AG04449 (cell line): ENCODE data around the gene BAAT.

Experiments
- CTCF ChIA-PET: fragments of 350-600 bp; formaldehyde crosslinking; extraction: SDS; loops from one replicate; lab custom pipeline; 2021; ENCODE audit warnings: antibody characterized with exemption; lab: Yijun Ruan, JAX
- POLR2A ChIA-PET: fragments of 400-600, 350-600 bp; formaldehyde crosslinking; extraction: SDS; loops from one replicate; lab custom pipeline; 2020; ENCODE audit warnings: antibody characterized with exemption, inconsistent platforms; lab: Yijun Ruan, JAX
- DNase-seq: peaks from one replicate; pipeline ENCODE4 v3.0.0-alpha.2; 2010; ENCODE audit warnings: low read depth, low spot score
- H3K4me3 ChIP-seq: 2 replicates; pipeline ENCODE4 v1.5.1; 2011; ENCODE audit warnings: low read depth, mild to moderate bottlenecking, control low read depth, low read length
- CTCF ChIP-seq: IDR thresholded peaks from one replicate; pipeline ENCODE4 v1.5.1; 2011; ENCODE audit warnings: mild to moderate bottlenecking, moderate library complexity, low read length, control low read depth, inconsistent platforms; ENCODE audit not compliant: insufficient read depth; ENCODE audit errors: missing control alignments

BAAT gene

GRCh38 chr9:101417977-101418376 is 33.2 kb upstream of the BAAT start:
- POLR2A ChIA-PET = interaction anchor here (2.1 kb wide), 1 partner anchor 19 kb away, joined by 9 read pairs; the partner anchor contains the start of genes MRPL50 and ZNF189
- TF ChIP-seq CTCF = no peak
- DNase-seq = no peak
- CTCF ChIA-PET = no interaction called here
- no peak overlapping the region for H3K4me3 ChIP-seq

DNA sequence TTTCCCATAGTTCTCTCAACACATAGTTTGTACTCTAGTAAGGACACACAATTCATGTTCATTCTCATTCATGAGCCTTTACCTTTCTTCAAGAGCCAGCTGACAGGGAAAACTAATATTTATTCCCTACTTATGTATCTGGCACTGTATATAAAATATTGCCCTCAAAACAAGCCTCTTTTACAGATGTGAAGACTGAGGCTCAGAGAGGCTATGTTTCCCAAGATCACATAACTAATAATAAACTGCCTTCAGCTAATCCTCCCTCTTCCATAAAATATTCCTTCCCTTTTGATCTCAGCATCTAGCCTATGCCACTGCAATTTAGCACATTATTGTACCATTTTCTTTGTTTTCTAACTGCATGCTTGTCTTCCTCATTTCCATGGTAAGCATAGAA is 32.6 kb upstream of the BAAT start:
- no peak overlapping the region for H3K4me3 ChIP-seq
- no peak for DNase-seq
- ChIA-PET POLR2A (no interaction called here), CTCF (no interaction called here)
- no peak for TF ChIP-seq CTCF

DNA sequence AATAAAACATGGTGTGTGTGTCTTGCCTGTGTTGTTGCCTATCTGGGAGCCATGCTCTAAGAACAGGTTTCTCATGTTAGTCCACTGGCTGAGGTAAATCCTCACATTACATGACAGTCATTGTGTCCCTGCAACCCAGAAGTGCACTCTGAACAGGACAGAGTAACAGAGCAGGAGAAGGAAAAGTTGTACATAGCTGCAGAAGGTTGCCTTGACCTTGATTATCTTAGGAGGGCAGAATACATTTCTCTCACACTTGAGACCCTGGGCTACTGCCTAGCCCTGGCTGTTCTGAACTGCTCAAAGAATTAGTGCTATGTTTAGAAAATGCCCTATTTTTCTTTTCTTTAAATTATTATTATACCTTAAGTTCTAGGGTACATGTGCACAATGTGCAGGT is 30.8 kb upstream of the BAAT start:
- no peak overlapping the region for H3K4me3 ChIP-seq
- DNase-seq = no peak
- ChIA-PET POLR2A (no interaction called here), CTCF (no interaction called here)
- TF ChIP-seq CTCF = no peak

- CTCF ChIA-PET = no interaction called here
- no peak for DNase-seq
- no peak overlapping the region for H3K4me3 ChIP-seq
- no peak for TF ChIP-seq CTCF
- POLR2A ChIA-PET = no interaction called here
These were observed 30.0 kb upstream of the BAAT start for GRCh38 chr9:101414839-101415238.

GRCh38 chr9:101409079-101409477 is 24.3 kb upstream of the BAAT start:
- ChIA-PET CTCF (interaction anchor here (0.6 to 1.2 kb wide), 2 partner anchors 21 to 40 kb away, joined by 3 read pairs; no protein-coding TSS in a partner anchor), POLR2A (interaction anchor here (1.1 kb wide), 1 partner anchor 11 kb away, joined by 3 read pairs; the partner anchor contains the start of genes MRPL50 and ZNF189)
- no peak for DNase-seq
- no peak overlapping the region for H3K4me3 ChIP-seq
- no peak for TF ChIP-seq CTCF

- DNase-seq = no peak
- no peak overlapping the region for H3K4me3 ChIP-seq
- TF ChIP-seq CTCF = no peak
- ChIA-PET CTCF (interaction anchor here (0.6 to 1.2 kb wide), 2 partner anchors 20 to 41 kb away, joined by 3 read pairs; no protein-coding TSS in a partner anchor), POLR2A (interaction anchor here (0.6 kb wide), 1 partner anchor 27 kb away, joined by 4 read pairs; the partner anchor contains the start of gene ALDOB)
These were observed 23.7 kb upstream of the BAAT start for GRCh38 chr9:101408374-101409078.
